SW 1271 (cell line): ENCODE data around the gene OR2A5.
A peak's percentile ranks its signal among the peaks of the same experiment; 100 is the strongest.
"Not testable (repeated sequence)": the region's sequence is repeated elsewhere in the genome, so short reads cannot be mapped to it uniquely, and the experiment has no call there.

Source experiments
- DNase-seq, 2 experiments: peaks; one replicate each; lab custom pipeline; 2025; lab: John Stamatoyannopoulos, UW

Gene OR2A5

GRCh38 chr7:144048648-144049047, at the start of gene OR2A5:
Gene OR2A5 (plus strand): TSS chr7:144048948. CDS start chr7:144050402, 1,454 bp downstream.
- no peak for DNase-seq

DNA sequence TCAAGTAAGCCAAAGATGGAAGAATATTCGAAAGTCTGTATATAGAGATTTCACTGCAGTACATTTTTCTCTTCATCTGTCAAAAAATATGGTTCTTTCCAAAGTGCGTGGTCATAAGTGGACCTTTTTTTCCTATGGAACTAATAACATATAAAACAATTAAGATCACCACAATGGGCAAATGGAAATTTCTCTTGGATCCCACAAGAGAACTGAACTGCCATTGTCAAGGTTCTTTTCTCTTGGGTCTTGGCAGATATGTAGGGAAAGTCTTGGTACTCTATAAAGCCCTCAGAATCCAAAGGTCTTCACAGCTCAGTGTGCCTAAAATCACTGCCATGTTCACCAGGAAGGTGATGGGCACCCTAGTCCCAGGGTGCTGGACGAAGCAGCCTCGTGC, 48.7 kb upstream of the OR2A5 start, which contains the start of gene OR6B1:
Gene OR6B1 (plus strand): TSS at position 301 of the 400 bp plus-strand sequence. CDS start 3,677 bp downstream, outside the sequence.
- DNase-seq, result no peak

DNA sequence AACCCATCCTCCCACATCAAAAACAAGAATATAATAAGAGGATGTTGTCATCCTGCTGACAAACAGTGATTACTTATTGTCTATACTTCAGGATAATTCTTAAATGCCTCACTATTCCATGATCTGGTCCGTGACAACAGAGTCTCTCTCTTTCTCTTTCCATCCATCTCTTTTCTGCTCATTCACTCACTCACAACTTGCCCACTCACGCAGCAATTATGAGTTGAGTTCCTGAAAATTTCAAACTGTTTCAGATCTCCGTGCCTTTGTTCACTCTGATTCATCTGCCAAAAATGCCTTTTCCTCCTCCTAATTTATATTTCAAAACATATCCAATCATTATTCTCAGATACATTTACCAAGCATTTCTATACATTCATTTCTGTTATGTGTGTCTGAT, 47.2 kb upstream of the OR2A5 start:
- no peak for DNase-seq

DNA sequence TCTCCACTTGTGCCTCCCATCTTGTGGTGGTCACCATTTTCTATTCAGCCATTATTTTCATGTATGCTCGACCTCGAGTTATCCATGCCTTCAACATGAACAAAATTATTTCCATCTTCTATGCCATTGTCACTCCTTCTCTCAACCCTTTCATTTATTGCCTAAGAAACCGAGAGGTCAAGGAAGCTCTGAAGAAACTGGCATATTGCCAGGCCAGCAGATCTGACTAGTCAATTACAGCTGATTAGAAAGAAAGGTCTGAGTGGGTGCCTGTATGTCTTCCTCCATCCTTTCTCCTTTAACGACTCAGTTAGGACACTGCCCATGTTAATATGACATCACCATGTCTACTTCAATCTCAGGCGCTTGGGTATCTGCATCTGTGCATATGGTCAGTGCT, 44.0 kb upstream of the OR2A5 start:
- no peak for DNase-seq

GRCh38 chr7:144006029-144006691, 42.6 kb upstream of the OR2A5 start:
- no peak for DNase-seq

- no peak for DNase-seq
These were observed 42.1 kb upstream of the OR2A5 start for GRCh38 chr7:144006692-144007042.

- DNase-seq, result no peak
These were observed 39.4 kb upstream of the OR2A5 start for GRCh38 chr7:144009361-144009760.

GRCh38 chr7:144010061-144010460, 38.7 kb upstream of the OR2A5 start:
- not testable (repeated sequence) for DNase-seq

- not testable (repeated sequence) for DNase-seq
These were observed 37.9 kb upstream of the OR2A5 start for GRCh38 chr7:144010821-144011220.

DNA sequence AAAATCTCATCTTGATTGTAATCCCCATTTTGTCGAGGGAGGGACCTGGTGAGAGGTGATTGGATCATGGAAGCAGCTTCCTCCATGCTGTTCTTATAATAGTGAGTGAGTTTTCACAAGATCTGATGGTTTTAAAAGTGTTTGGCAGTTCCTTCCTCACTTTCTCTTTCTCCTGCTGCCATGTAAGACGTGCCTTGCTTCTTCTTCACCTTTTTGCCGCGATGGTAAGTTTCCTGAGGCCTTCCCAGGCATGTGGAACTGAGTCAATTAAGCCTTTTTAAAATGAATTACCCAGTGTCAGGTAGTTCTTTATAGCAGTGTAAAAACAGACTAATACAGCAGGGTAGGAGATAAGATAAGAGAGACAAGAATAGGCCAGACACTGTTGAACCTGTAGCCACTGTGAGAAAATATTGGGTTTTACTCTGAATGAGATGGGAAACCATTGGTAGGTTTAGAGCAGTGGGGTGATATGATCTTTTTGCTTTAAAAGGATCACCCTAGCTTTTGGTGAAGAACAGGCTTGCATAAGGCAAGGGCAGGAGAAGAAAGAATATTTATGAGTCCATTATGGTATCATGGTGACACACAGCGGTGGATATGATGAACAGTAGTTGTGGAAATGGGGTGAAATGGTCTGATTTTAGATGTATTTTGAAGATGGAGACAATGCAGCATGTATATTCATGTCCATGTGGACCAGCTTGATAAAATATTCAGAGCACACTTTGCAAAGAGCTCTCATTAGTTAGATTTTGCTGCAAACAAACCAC, 37.1 kb upstream of the OR2A5 start:
- no peak for DNase-seq

DNA sequence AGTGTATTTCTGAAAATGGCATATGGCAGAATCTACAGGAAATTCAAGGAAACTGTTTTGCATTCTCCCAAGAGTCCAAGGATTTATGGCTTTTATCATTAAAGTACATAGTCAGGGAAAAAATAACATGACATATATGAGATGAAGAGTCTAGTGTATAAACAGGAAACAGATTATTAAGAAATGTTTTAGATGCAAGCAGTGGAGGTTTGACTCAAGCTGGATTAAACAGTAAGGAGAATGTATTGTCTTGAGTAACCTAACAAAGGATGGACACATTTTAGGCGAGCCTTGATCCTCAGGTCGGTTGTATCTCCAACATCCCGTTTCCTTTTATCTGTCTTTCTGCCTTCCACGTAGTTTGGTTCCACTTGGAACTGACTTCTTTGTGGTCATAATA, 30.7 kb upstream of the OR2A5 start:
- DNase-seq, result no peak

GRCh38 chr7:144019457-144019856, 29.3 kb upstream of the OR2A5 start:
- peak in 1 of 2 experiments; percentile 9 for DNase-seq

DNA sequence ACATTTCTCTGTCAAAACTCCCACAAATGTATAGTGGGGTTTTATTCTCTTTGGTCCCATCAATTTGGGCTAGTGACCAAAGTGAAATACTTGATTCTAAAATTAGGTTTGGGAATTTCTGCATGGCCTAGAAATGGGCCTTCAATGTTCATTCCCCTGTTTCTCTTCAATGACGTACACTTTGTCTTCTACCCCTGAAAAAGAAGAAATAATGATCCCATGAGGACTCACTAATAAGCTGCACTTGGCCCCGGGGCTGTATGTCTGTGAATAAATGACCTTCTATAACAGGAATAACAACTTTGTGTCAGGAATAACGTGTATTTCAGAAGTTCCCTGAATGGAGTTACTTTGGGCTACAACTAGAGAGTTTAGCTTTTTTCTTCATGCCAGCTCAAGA, 28.4 kb upstream of the OR2A5 start:
- no peak for DNase-seq

- DNase-seq, result no peak
These were observed 26.6 kb upstream of the OR2A5 start for GRCh38 chr7:144022169-144022568.

DNA sequence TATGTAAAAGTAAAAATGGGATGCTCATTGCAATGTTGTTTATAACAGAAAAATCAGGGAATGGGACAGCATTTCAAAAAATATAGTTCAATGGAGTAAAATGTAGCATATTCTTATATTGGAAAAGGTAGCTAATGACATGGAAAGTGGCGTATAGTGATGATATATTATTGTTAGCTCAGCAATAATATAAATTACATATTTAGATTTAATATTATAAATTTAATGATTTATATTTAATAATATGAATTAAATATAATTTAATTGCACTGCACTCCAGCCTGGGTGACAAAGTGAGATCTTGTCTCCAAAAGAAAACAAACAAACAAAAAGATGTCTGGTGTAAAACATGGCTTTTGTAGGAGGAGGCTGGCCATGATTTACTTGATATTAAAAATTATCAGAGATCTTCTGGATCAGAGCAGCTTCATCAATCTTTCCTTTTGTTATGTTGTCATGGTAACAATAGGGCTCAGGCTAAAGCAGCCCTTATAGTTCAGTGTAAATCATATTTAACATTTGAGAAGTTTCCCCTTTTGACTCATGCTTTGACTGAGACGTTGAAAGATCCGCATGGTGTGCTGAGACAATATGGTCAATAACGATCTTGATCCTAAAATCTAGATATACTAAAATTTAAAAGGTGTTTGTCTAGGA, 25.4 kb upstream of the OR2A5 start:
- no peak for DNase-seq

- DNase-seq, result no peak
These were observed 24.5 kb upstream of the OR2A5 start for GRCh38 chr7:144024213-144024612.

GRCh38 chr7:144026203-144026883, 22.4 kb upstream of the OR2A5 start:
- no peak for DNase-seq

DNA sequence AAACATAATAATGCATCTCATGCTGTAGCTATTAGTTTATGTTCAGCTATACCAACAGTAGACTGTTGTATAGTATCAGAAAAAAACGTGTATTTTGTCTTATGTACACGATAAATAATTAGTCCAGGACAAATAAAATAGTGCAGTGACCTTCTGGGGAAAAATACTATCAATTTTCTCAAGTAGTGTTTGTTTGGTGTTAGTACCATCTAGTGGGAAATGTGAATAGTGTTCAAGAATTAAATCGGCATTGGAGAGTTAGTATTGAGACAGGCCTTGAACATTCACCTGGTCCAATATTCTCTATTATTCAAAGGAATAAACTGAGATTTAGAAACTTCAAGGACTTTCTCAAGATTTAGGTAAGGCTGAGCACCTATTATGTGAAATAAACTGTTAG, 21.7 kb upstream of the OR2A5 start:
- DNase-seq, result peak in 1 of 2 experiments; percentile 32

GRCh38 chr7:144027974-144028373, 20.8 kb upstream of the OR2A5 start:
- no peak for DNase-seq

DNA sequence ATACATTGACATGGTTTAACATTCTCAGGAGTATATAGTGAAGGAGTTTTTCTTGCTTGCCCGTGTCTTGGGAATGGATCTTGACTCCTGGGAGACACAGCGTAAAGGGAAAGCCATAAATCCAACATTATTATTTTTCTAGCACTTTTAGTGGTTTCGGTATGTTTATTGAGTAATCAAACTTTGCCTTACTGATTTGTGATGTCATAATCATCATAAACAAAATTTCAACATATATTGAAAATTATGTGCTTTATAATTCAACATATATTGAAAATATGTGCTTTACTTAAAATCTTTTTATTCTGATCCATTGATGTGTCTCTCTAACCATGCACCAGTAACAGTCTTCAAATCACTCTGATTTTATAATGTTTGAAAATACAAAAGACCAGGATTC, 20.2 kb upstream of the OR2A5 start:
- no peak for DNase-seq

- DNase-seq, result no peak
These were observed 16.2 kb upstream of the OR2A5 start for GRCh38 chr7:144032516-144032915.

DNA sequence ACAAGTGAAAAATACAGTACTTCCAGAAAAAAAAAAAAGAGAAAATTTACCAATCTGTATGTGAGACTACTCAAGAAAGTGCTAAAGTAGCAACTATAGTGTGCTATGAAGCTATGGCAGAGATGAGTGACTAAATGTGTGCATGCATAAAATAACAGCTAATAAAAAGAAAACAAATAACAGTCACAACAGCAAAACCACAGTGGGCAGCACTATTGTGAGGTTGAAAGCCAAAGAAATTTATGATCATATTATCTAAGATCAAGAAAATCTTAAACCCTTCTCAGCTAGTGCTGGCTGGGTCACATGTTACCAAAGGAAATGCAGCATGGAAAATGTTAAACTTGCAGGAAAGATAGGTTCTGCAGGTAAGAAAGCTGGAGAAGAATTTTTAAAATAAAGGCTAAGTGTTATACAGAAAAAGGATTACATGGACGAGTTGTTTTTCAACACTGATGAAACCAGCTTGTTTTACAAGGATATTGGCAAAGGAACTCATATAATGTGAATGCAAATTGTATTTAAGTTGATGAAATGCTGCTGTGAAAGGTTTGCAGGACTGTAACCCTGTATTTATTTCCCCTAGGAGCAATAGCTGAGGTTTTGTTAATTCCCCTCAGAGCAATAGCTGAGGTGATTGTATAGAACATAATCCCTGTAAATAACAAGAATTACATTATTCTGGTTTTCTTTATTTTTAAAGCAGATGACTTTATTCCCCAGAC, 15.6 kb upstream of the OR2A5 start:
- DNase-seq, result no peak
